NCI-H2227 (cell line): ENCODE measurements around the gene PERCC1.

Source experiments
- DNase-seq: peaks from one replicate; lab custom pipeline; 2025; ENCODE audit not compliant: unreplicated experiment; lab: John Stamatoyannopoulos, UW

The PERCC1 gene

GRCh38 chr16:1448536-1449116, 17.7 kb downstream of the PERCC1 start:
- DNase-seq: no peak

DNA sequence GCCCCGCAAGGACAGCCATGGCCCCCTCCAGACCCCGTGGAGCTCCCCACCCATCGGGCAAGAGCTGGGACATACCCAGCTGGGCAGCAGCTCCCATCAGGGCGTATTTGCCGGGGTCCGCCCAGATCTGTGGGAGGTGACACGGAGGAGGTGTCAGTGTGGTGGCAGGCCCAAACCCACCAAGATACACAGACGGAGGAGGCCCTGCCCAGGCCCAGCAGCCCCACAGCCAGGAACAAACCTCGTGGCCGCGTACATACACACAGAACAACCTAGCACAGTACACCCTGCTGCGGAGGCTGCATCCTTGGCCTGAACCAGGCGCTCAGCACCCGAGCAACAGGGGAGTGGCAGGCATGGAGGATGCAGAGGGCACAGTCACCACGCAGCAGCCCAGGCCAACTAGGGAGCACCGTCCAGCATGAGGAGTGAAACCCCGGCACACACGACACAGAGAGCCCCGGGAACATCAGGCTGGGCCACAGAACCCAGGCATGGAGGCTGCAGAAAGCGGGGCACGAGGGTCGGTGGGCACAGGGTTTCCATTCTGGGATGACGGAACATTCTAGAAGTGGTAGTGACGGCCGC, 18.4 kb downstream of the PERCC1 start:
- no peak for DNase-seq

DNA sequence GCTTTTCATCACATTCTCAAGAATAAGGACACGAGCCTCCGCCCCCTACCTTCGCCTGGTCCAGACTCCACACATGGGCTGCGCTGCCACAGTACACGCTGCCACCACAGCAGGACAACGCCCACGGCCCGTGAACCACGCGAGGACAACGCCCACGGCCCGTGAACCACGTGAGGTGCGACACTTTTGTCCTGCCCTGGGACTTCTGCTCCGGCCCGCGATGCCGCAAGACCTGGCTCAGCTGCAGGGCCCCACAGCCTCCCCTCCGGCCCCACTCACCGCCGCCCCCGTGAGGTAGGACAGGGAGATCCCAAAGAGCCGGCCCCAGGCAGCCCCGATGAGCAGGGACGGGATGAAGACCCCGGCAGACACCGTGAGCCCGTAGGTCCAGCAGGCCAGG, 19.3 kb downstream of the PERCC1 start:
- no peak for DNase-seq

DNA sequence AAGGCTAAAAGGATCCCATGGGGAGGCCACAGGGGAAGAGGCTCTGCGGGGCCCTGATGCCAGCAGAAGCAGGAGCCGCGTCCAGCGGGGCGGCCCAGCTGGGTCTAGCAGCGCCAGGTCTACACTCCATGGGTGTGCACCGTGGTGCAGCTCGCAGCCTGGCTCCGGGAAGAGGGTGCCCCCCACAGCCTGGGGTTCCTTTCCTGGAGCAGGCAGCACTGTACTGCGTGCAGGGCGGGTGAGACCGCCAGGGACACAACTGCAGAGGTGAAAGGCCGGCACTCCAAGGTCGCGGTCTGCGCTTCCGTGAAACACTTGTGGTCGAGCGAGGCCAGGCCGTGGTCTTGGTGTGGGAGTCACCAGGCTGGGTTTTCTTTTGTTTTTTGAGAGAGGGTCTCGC, 20.0 kb downstream of the PERCC1 start:
- no peak for DNase-seq

DNA sequence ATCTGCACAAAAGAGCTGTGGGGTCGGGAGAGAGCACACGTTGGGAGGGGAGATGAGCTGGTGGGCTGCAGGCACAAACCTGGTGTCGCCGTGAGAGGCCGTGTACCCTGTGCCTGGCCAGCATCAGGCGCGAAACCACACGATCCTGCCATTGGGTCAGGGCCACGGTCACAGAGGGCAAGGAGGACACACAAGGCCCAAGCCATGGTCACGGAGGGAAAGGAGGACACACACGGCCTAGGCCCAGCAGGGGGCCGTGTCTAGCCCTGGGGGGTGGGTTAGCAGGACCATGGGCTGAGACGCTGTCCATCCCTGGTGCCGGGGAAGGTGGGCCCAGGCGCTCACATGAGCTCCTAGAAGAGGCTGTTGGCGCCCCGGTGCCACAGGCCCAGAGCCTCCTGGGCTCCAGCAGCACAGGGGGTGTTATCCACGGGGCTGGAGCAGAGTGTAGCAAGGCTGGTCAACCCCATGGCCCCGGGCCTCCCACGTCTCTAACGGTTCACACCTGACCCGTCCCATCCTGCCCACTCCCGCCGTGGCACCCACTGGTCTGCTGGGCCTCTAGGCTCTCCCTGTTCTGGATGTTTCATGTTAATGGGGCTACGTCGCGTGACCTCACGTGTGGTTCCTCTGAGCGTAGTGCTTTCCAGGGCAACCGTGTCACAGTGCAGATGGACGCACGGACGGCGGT, 21.0 kb downstream of the PERCC1 start:
- no peak for DNase-seq

DNA sequence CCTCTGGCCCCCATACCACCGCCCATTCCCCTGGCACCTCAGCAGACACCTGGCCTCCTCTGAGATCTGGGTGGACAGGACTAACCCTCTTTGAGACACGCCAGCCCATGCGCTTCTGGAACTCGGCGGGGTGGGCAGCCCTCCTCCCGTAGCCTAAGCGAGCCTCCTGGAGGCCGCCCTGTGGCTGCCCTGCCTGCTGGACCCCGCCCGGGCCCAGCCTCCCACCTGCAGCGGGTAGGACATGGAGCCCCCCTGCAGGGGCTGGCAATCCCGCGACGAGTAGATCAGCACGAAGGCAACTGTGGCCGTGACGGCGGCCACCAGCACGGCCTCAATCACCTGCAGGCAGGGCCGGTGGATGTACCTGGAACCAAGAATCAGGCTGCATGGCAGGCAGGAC, 21.7 kb downstream of the PERCC1 start:
- DNase-seq: no peak

- no peak for DNase-seq
Measured at GRCh38 chr16:1453316-1453715, 22.4 kb downstream of the PERCC1 start.

- DNase-seq: no peak
Measured at GRCh38 chr16:1454561-1454960, 23.7 kb downstream of the PERCC1 start.

DNA sequence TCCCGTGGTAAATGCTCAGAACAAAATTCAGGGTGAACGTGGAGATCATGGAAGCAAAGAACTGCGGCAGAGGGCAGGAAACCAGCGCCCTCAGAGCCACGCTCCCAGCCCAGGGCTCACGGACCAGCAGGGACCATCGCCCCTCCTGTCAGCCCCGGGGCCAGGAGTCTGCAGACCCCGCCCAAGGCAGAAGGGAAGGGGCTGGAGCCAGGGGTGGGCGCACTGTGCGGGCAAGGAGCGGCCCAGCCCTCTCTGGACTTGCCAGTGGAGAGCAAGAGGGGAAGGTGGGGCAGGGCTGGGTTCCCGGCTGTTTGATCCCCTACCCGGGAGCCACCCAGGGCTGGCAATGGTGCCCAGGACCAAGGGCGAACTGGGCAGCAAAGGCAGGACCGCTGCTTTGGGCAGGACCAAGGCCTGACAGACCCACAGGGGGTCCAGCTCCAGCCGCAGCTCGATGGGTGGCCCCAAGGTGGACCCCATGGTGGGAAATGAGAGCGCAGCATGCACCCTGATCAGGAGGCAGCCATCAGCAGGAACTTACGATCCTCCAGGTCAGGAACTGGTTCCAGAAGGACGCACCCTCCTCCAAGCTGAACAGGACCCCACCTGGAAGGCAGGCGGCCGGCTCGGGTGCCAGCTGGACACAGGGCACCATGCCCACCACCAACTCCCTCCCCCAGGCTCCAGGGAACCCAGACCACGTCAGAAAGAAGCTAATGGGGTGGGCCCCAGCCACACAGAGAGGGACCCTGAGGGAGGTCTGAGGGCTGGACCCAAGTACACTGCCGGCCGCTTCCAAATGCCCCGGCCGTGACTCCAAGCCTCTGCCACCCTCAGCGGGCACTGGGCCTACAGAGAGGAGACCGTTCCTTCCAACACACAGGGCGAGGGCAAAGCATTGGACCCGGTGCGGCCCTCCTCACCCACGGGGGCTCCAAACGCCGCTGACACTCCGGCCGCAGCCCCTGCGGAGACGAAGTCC, 24.6 kb downstream of the PERCC1 start:
- no peak for DNase-seq

DNA sequence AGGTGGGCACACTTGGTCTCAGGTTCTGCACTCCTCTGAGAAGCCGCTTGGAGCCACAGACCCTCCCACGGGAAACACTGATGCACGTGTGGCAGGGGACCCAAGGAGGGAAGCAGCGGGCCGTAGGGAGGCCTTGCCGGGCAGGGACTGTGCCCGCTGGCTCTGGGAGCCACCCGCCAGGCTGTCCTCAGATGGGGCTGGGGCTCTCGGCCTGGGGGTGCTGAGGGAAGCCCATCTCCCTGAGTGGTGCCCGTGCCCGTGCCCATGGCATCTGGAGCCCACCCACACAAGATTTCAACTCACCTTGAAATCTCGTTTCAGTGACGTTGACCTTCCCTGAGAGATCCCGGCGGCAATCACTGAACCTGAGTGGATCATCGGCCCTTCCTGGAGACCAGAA, 26.1 kb downstream of the PERCC1 start:
- no peak for DNase-seq

DNA sequence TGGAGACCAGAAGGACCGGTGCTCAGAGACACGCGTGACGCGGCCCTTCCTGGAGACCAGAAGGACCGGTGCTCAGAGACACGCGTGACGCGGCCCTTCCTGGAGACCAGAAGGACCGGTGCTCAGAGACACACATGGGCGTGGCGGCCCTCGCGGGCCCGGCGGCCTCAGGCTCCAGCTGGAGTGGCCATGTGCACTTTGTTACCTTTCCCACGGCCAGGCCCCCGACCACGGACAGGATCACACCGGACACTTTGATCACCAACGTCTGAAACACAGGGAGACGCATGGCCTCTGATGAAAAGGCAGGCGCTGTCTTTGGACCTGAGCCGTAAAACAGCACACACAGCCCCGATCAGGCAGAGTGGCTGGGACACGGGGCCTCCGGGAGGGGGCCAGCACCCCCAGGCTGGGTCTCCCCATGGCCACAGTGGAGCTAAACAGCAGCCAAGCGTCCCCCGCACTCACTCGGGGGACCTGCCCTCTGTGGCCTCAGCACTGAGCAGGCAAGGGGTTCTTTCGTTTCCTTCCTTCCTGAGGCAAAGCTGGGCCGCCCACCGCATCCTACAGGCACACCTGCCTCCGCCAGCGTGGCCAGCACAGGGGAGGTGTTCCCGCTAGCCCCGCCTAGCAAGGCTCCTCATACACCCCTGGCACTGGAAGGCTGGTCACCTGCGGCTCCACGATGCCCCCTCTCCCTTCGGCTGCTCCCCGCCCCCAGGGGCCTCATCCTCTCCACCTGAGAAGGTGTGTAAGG, 26.8 kb downstream of the PERCC1 start:
- no peak for DNase-seq

GRCh38 chr16:1458336-1458976, 27.6 kb downstream of the PERCC1 start:
- no peak for DNase-seq

DNA sequence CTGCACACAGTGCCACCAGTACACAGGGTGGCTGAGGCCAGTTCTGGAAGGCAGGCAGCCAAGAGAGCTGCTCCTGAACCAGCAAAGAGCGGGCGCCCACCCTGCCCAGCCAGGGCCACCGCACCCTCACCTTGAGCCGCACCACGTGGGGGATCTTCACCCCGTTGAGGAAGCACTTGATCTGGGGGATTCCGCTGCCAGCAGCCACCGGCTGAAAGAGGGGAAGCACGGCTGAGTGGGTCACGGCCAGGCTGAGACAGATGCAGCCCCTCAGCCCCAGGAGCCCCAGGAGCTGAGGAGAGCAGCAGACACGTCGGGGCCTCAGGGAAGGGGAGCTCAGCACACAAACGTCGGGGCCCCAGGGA, 28.1 kb downstream of the PERCC1 start:
- no peak for DNase-seq

DNA sequence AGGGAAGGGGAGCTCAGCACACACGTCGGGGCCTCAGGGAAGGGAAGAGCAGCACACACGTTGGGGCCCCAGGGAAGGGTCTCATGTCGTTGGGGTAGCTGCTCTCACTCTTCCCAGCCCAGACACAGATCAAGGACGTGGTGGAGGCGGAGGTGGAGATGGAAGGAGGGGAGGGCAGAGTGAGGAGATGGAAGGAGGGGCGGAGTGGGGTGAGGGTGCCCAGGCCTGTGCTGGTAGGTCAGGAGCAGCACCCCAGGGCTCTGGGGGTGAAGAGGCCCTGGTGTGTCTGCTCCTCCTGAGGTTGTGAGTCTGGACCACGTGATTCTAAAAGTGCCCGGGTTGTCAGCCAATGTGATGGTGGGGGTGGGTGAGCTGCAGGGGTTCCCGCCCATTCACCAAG, 29.1 kb downstream of the PERCC1 start:
- DNase-seq: no peak

GRCh38 chr16:1460602-1461138, 29.8 kb downstream of the PERCC1 start:
- DNase-seq: no peak

DNA sequence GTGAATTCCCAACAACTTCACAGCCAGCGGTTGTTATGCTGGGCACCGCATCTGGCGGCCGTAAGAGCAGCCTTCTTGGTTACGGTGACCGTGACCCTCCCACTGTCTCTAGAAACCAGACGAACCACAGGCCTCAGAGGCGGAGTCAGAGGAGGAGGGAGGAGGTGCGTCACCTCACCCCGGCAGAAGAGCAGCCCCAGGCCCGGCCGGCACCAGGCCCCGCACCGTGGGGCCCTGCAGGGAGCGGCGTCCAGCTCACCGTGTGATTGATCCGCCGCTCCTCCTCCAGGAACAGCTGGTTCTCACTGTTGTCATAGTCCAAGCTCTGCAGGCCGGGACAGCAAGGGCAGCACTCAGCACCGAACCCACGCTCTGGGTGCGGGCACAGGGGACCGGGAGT, 30.3 kb downstream of the PERCC1 start:
- no peak for DNase-seq

DNA sequence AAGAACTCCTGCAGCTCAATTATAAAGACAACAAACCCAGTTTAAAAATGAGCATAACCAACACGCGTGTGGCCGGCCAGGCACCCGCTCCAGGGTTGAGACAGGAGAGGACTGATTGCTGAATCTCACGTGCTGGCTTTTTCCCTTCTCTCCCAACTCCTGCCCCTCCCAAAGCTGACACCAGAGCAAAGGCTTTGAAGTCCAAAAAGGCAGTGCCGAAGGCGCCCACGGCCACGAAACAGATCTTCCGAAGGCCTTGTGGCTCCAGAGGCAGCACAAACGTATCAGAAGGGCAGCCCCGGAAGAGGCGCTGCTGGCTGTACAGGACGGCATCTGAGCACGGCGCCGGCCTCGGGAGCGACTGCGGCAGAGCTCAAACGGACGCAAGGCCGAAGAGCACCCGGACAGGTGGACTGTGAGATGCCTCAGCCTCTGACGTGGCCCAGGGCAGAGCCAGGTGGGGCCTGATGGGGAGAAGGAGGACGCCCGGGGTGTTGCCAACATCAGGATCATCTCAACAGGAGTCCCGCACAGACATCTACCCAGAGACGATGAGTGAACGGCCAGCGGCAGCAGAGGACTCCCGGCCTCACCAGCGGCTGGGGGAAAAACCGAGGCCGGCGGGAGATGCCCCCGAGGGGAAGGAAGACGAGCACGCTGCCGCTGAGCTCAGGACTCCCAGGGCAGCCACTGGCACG, 33.5 kb downstream of the PERCC1 start:
- no peak for DNase-seq

DNA sequence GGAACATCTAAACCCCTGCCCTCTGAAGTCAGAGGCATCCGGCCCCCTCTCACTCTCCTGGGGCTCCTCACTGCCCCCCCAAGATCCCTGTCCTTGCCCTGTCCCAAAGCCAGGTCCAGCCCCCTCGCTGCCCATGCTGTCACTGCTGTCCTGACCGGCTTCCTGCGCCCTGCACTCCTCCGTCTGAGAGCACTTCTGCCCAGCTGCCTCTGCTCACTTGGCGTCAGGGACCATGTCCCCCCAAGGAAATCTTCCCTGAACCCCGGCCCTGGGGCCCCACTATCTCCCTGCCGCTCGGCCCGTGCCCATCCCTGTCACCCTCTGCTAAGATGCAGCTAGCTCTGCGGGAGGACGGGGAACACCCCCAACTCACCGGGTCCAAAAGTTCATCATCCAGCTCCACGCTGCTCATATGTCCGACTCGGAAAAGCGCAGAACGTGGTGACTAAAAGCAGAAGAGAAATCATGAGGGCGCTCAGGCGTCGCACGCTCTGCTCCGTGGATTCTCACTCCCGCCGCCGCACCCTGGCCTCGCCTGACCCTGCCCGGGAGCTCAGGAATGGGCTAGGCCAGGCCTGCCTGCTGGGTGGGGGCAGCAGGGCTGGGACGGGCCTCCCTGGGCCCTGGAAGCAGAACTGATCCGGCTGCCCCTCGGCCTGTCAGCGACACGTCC, 34.2 kb downstream of the PERCC1 start:
- DNase-seq: no peak

- no peak for DNase-seq
Measured at GRCh38 chr16:1465567-1465915, 34.7 kb downstream of the PERCC1 start.
